Fibroblast of the aortic adventitia (primary cell): ENCODE results near the gene AHI1. TPM values are rescaled to one million over a fixed set of nuclear protein-coding genes. Genes with fewer than 3 reads are reported as not detected.

Experiments
- DNase-seq: peaks from one replicate; pipeline ENCODE4 v3.0.0-alpha.2; 2010; ENCODE audit warnings: low read depth
- H3K4me3 ChIP-seq: 2 replicates; pipeline ENCODE4 v1.5.1; 2011; ENCODE audit warnings: low read depth, mild to moderate bottlenecking, control low read depth, low read length, moderate library complexity
- CTCF ChIP-seq: IDR thresholded peaks from 2 replicates; pipeline ENCODE4 v1.5.1; 2011; ENCODE audit warnings: mild to moderate bottlenecking, low read length, control low read depth, inconsistent platforms; ENCODE audit not compliant: insufficient read depth
- total RNA-seq: library from RNA; depleted of rRNA; stranded (reverse); fragments of >200 nt; gene quantifications from 2 replicates; pipeline ENCODE4 v1.2.3, GENCODE V29; 2012; ENCODE audit warnings: low replicate concordance

Gene AHI1
- total RNA-seq, 1 donor, result 33.4 TPM

- no peak for DNase-seq
- no peak for TF ChIP-seq CTCF
- no peak overlapping the region for H3K4me3 ChIP-seq
These were observed 100.2 kb downstream of the AHI1 start for GRCh38 chr6:135397172-135397952.

GRCh38 chr6:135395136-135395535 is 102.4 kb downstream of the AHI1 start:
- TF ChIP-seq CTCF, result no peak
- no peak for DNase-seq
- H3K4me3 ChIP-seq, result no peak overlapping the region

- H3K4me3 ChIP-seq, result no peak overlapping the region
- DNase-seq, result peak; percentile 11
- no peak for TF ChIP-seq CTCF
These were observed 104.3 kb downstream of the AHI1 start for GRCh38 chr6:135393289-135393688.

- TF ChIP-seq CTCF, result no peak
- no peak for DNase-seq
- no peak overlapping the region for H3K4me3 ChIP-seq
These were observed 107.1 kb downstream of the AHI1 start for GRCh38 chr6:135390458-135390857.

GRCh38 chr6:135385299-135385698 is 112.2 kb downstream of the AHI1 start:
- no peak for TF ChIP-seq CTCF
- no peak for DNase-seq
- H3K4me3 ChIP-seq, result no peak overlapping the region

- TF ChIP-seq CTCF, result no peak
- no peak overlapping the region for H3K4me3 ChIP-seq
- no peak for DNase-seq
These were observed 113.8 kb downstream of the AHI1 start for GRCh38 chr6:135383766-135384165.

GRCh38 chr6:135383301-135383700 is 114.2 kb downstream of the AHI1 start:
- no peak for DNase-seq
- H3K4me3 ChIP-seq, result no peak overlapping the region

More at GRCh38 chr6:135383301-135383700, 114.2 kb downstream of the AHI1 start:
- no peak for TF ChIP-seq CTCF
